T-helper 17 cell (primary cell): ENCODE measurements around the gene MXRA7. TPM values are rescaled to one million over a fixed set of nuclear protein-coding genes. Genes with fewer than 3 reads are reported as not detected.
"Not testable (repeated sequence)": the region's sequence is repeated elsewhere in the genome, so short reads cannot be mapped to it uniquely, and the experiment has no call there.

ENCODE experiments used
- ATAC-seq: fragments of 150-1000 bp; cut with Tn5 transposase; 2 replicates; pipeline ENCODE4 v1.10.0; 2021; ENCODE audit warnings: mild to moderate bottlenecking, moderate library complexity
- DNase-seq, 3 donors: peaks; one replicate each; pipeline versions ENCODE4 v3.0.0 to v3.0.0-alpha.2; 2020 to 2021
- H3K9me3 ChIP-seq: one replicate; pipeline ENCODE4 v1.7.0; 2013; ENCODE audit warnings: low read length, mild to moderate bottlenecking; ENCODE audit not compliant: control insufficient read depth, poor library complexity, severe bottlenecking
- H3K27ac Mint-ChIP-seq: one replicate; pipeline ENCODE4 v1.8.0; 2022; ENCODE audit warnings: mild to moderate bottlenecking, moderate library complexity, mixed read lengths
- H3K27me3 Mint-ChIP-seq: one replicate; pipeline ENCODE4 v1.8.0; 2022; ENCODE audit warnings: mixed read lengths
- H3K36me3 Mint-ChIP-seq: one replicate; pipeline ENCODE4 v1.8.0; 2022; ENCODE audit warnings: low read depth, mixed read lengths
- H3K4me1 Mint-ChIP-seq: one replicate; pipeline ENCODE4 v1.8.0; 2022; ENCODE audit warnings: mild to moderate bottlenecking, mixed read lengths
- H3K4me3 Mint-ChIP-seq: one replicate; pipeline ENCODE4 v1.8.0; 2022; ENCODE audit warnings: mild to moderate bottlenecking, moderate library complexity, mixed read lengths
- total RNA-seq, 4 donors: library from RNA in 2 of 4; stranded (reverse) in 2 of 4; gene quantifications; one replicate each; pipeline ENCODE4 v1.2.3 and lab custom pipeline; 2022 to 2026

The MXRA7 gene
- total RNA-seq, 2 donors from 2014 or later, result 5.7 to 8.0 TPM

- Mint-ChIP-seq H3K4me3 (peak overlapping the region; percentile 7), H3K36me3 (peaks cover 12% of the 10 kb centered on the region), H3K27ac (peak overlapping the region; percentile 99), H3K4me1 (peaks cover 56% of the 10 kb centered on the region)
- not testable (repeated sequence) for H3K27me3 Mint-ChIP-seq, DNase-seq, ATAC-seq, H3K9me3 ChIP-seq
These were observed 21.3 kb upstream of the MXRA7 start for GRCh38 chr17:76731800-76732733.

GRCh38 chr17:76727745-76728456, 17.1 kb upstream of the MXRA7 start:
- ATAC-seq, result no peak
- Mint-ChIP-seq H3K36me3 (peaks cover 3% of the 10 kb centered on the region), H3K4me1 (peaks cover 35% of the 10 kb centered on the region), H3K27me3 (no peaks in the 10 kb centered on the region), H3K27ac (peak overlapping the region; percentile 99), H3K4me3 (peak overlapping the region; percentile 99)
- no peaks in the 10 kb centered on the region for H3K9me3 ChIP-seq
- DNase-seq, result no peak

DNA sequence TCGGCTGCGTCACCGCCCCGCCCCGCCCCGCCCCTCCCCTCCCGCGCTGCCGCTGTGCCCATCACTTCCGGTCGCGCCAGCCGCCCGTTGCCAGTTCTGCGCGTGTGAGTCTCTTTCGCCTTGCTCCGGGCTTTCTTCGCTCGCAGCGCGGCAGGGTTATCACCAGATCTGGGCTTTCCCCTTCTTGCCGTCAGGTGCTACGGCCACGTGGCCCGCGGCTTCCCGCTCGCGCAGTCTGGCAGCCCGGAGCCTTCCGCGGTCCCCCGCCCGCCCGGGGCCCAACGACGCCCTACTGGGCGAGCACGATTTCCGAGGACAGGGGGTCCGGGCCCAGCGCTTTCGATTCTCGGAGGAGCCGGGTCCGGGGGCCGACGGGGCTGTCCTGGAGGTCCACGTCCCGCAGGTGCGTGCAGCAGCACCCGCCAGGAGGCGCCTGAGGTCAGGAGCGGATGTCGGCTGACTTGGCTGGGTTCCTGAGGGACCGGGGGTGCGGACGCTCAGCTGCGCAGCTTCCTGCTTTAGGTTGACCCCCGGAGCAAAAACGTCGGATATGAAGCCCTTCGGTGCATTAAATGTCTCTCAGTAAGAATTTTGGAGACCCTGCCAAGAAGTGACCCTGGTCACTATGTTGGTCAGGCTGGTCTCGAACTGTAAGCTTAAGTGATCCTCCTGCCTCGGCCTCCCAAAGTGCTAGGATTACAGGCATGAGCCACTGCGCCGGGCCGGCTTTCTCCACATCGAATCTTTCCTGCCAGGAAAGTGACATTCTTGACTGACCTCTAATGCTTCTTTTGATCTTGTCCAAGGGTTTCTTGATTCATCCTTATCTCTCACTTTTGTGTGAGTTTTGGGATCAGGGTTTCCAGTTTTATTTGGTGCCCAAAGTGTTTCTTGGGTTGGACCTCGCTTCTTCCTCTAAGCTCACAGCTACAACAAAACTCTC, 16.3 kb upstream of the MXRA7 start, which contains the start of gene METTL23:
Gene METTL23 (plus strand): TSS at position 64 of the 943 bp plus-strand sequence. CDS start 2,872 bp downstream, outside the sequence.
- ATAC-seq (peak; percentile 78), DNase-seq (peak in 2 of 3 donors; percentile 84 to 92)
- Mint-ChIP-seq H3K4me1 (peaks cover 40% of the 10 kb centered on the region), H3K27me3 (no peaks in the 10 kb centered on the region), H3K4me3 (peak within 1 kb of the TSS; percentile 99), H3K27ac (peak within 1 kb of the TSS; percentile 99), H3K36me3 (peaks cover 3% of the 10 kb centered on the region)
- H3K9me3 ChIP-seq, result no peaks in the 10 kb centered on the region

DNA sequence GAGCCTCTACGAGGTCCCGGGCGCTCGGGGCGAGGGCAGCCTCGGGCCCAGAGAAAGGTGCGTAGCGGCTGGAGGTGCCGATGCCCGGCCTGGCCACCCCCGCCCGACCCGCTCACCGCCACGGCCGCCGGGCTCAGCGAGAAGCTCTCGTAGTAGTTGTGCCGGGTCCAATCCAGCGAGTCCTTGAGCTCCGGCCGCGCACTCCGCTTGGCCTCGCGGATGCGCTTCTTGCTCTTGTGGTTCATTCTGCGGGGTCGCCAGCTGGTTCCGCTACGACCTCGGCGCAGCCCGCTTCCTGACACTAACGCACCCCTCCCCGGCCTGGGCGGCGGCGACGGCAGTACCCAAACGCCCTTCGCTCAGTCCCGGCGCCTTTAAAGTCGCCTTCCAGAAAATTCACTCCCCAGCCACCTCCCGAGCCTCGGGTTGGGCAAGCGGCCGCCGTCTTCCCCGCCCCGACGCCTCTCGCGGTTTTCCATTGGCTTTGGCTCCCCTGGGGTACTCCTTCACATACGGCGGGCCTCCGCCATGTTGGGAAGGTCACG, 15.5 kb upstream of the MXRA7 start, which contains the start of gene JMJD6:
Gene JMJD6 (minus strand): TSS at position 376 of the 545 bp plus-strand sequence. CDS start 131 bp downstream, at position 245.
- H3K4me1 Mint-ChIP-seq, result peaks cover 40% of the 10 kb centered on the region
- ATAC-seq (peak; percentile 84), DNase-seq (peak in 1 of 3 donors; percentile 88)
- H3K27me3 Mint-ChIP-seq, result no peaks in the 10 kb centered on the region
- H3K4me3 Mint-ChIP-seq, result peak within 1 kb of the TSS; percentile 99
- peak within 1 kb of the TSS; percentile 99 for H3K27ac Mint-ChIP-seq
- peaks cover 5% of the 10 kb centered on the region for H3K36me3 Mint-ChIP-seq
- no peaks in the 10 kb centered on the region for H3K9me3 ChIP-seq

GRCh38 chr17:76725580-76726230, 14.9 kb upstream of the MXRA7 start:
- H3K4me3 Mint-ChIP-seq, result peak overlapping the region; percentile 99
- ATAC-seq (peak; percentile 19), DNase-seq (peak; percentile 47 to 57 (median 50))
- peak overlapping the region; percentile 99 for H3K27ac Mint-ChIP-seq
- H3K9me3 ChIP-seq, result no peaks in the 10 kb centered on the region
- H3K4me1 Mint-ChIP-seq, result peaks cover 41% of the 10 kb centered on the region
- no peaks in the 10 kb centered on the region for H3K27me3 Mint-ChIP-seq
- H3K36me3 Mint-ChIP-seq, result peaks cover 5% of the 10 kb centered on the region

GRCh38 chr17:76723812-76724211, 13.0 kb upstream of the MXRA7 start:
- peaks cover 36% of the 10 kb centered on the region for H3K4me1 Mint-ChIP-seq
- H3K9me3 ChIP-seq, result no peaks in the 10 kb centered on the region
- H3K4me3 Mint-ChIP-seq, result no peak overlapping the region
- no peak overlapping the region for H3K27ac Mint-ChIP-seq
- no peak for DNase-seq
- no peak for ATAC-seq
- H3K27me3 Mint-ChIP-seq, result no peaks in the 10 kb centered on the region
- H3K36me3 Mint-ChIP-seq, result peaks cover 5% of the 10 kb centered on the region

GRCh38 chr17:76722977-76723376, 12.2 kb upstream of the MXRA7 start:
- not testable (repeated sequence) for ATAC-seq, DNase-seq, H3K9me3 ChIP-seq, H3K36me3 Mint-ChIP-seq, H3K27me3 Mint-ChIP-seq
- H3K27ac Mint-ChIP-seq, result peak overlapping the region; percentile 53
- H3K4me1 Mint-ChIP-seq, result peaks cover 35% of the 10 kb centered on the region
- H3K4me3 Mint-ChIP-seq, result peak overlapping the region; percentile 12

GRCh38 chr17:76722279-76722678, 11.5 kb upstream of the MXRA7 start:
- Mint-ChIP-seq H3K27ac (no peak overlapping the region), H3K4me3 (no peak overlapping the region), H3K4me1 (peaks cover 28% of the 10 kb centered on the region), H3K27me3 (no peaks in the 10 kb centered on the region), H3K36me3 (peaks cover 5% of the 10 kb centered on the region)
- no peak for DNase-seq
- no peaks in the 10 kb centered on the region for H3K9me3 ChIP-seq
- ATAC-seq, result no peak

GRCh38 chr17:76721463-76721862, 10.7 kb upstream of the MXRA7 start:
- no peaks in the 10 kb centered on the region for H3K9me3 ChIP-seq
- Mint-ChIP-seq H3K4me1 (peaks cover 29% of the 10 kb centered on the region), H3K36me3 (peaks cover 4% of the 10 kb centered on the region), H3K4me3 (no peak overlapping the region), H3K27me3 (no peaks in the 10 kb centered on the region), H3K27ac (peak overlapping the region; percentile 32)
- DNase-seq (no peak), ATAC-seq (no peak)

GRCh38 chr17:76720941-76721340, 10.2 kb upstream of the MXRA7 start:
- Mint-ChIP-seq H3K4me3 (no peak overlapping the region), H3K4me1 (peaks cover 31% of the 10 kb centered on the region), H3K27me3 (no peaks in the 10 kb centered on the region), H3K27ac (no peak overlapping the region), H3K36me3 (peaks cover 2% of the 10 kb centered on the region)
- ATAC-seq (no peak), DNase-seq (no peak)
- H3K9me3 ChIP-seq, result no peaks in the 10 kb centered on the region

DNA sequence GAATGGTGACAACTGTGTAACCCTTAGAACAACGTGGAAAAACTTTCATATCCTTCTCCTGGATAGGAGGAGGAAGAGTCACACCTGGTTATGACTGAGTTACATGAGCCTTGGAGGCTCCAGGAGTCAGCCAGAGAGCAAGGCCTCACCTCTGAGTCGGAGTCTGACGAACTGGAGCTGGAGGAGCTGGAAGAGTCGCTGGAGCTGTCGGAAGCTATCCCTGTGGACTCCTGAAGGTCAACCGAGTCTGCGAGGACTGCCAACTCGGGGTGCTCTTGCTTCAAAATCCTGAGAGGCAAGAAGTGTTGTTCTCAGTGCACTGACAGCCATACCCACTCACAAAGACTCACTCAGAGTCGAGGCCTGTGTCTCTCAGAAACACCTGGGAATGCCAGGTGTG, 9.4 kb upstream of the MXRA7 start:
- H3K4me3 Mint-ChIP-seq, result no peak overlapping the region
- no peaks in the 10 kb centered on the region for H3K27me3 Mint-ChIP-seq
- peaks cover 33% of the 10 kb centered on the region for H3K4me1 Mint-ChIP-seq
- H3K9me3 ChIP-seq, result no peaks in the 10 kb centered on the region
- DNase-seq (no peak), ATAC-seq (no peak)
- no peak overlapping the region for H3K27ac Mint-ChIP-seq
- peaks cover 2% of the 10 kb centered on the region for H3K36me3 Mint-ChIP-seq

DNA sequence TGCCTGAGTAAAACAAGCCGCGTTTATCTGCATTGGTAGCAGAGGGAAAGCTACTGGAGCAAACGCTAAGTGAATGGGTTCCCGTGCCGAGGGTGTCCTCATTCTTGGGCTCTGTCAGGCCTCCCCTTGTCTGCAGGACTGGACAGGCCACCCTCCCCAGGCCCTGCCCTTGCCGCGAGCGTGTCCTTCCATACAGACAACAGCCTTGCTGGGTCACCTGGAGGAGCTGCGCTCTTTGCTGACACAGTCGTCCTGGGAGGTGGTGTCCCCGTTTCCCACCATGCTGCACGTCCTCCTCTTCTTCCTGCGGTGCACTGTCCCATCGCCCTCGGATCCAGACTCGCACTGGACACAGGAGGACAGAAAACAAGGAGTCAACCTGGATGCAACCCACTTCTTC, 7.8 kb upstream of the MXRA7 start:
- H3K27me3 Mint-ChIP-seq, result no peaks in the 10 kb centered on the region
- ATAC-seq, result no peak
- peaks cover 5% of the 10 kb centered on the region for H3K36me3 Mint-ChIP-seq

More for the DNA sequence above, 7.8 kb upstream of the MXRA7 start:
- peaks cover 43% of the 10 kb centered on the region for H3K4me1 Mint-ChIP-seq
- no peaks in the 10 kb centered on the region for H3K9me3 ChIP-seq
- peak overlapping the region; percentile 61 for H3K27ac Mint-ChIP-seq
- H3K4me3 Mint-ChIP-seq, result peak overlapping the region; percentile 5
- DNase-seq, result no peak
